Hematopoietic multipotent progenitor cell (in vitro differentiated cells): Measurements from ENCODE around the gene E2F4. TPM values are rescaled to one million over a fixed set of nuclear protein-coding genes. Genes with fewer than 3 reads are reported as not detected.

ENCODE experiments used
- DNase-seq, 3 donors: peaks; one replicate each; pipeline ENCODE4 v3.0.0-alpha.2; 2011 to 2015; ENCODE audit warnings: low read depth in 2 of 3, low spot score in 2 of 3
- small RNA-seq: library from RNA; depleted of rRNA; stranded (forward); fragments of <200 nt; gene quantifications from one replicate; pipeline ENCODE3, GENCODE V24; 2012
- total RNA-seq: library from RNA; depleted of rRNA; stranded (reverse); fragments of >200 nt; gene quantifications from one replicate; pipeline ENCODE4 v1.2.3, GENCODE V29; 2012

E2F4 gene
- total RNA-seq, 1 donor, result 91.8 TPM

DNA sequence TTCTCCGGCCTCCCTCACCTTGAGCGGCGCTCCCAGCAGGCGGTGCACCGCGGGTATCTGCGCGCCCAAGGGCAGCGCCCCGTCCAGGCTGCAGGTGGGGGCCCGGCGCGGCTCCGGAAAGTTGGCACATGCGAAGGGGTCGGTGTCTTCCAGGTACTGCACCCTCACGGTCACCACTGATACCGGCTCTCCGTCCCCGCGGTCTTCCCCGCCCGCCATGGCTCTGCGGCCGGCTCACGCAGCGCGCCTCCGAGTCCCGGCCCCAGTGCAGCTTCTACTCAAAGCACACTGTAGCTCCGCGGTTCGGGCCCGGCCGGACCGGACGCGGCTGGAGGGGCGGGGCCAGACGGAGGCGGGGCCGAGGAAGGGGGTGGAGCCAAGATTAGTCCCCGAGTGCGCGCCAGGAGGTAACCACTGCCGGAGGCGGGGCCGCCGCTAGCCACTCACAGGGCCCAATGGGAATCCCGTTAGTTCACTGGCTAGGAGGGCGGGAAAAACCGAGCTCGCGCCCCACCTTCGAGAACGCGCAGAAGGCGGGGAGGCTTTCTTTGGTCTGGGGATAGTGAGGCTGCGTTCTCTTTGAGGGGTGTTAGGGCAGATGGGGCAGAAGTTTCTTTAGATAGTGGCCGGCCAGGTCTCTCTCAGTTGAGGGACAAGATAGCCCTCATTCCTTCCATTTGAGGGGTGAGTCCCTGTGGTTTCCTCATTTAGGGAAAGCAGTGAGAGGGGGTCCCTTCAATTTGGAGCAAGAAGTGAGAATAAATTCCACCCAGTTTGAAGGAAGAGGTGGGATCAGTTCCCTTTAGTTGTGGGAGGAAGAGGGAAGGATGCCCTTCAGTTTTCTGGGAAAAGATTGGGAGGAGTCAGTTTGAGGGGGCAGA lies 55.5 kb downstream of the E2F4 start, which contains the start of gene FHOD1:
FHOD1 (minus strand) TSS at position 290 of the 881 bp plus-strand sequence; CDS start at position 219, 71 bp downstream.
- peak; percentile 70 to 95 (median 90) for DNase-seq

DNA sequence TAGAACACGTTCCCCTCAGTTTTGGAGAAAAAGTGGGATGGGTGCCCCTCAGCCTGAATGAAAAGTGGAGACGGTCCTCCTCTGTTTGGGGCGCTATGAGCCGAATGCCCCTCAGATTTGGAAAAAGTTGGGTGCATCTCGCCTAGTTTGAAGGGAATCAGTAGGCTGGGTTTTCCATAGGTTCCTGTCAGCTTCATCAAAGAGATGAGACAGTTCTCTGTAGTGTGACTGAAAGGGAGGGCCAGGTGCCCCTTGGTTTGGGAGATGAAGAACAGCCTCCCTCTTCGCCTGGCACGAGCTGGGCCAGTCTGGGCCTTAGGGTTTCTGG lies 56.1 kb downstream of the E2F4 start:
- no peak for DNase-seq

Small RNAs within 50 kb of the gene (small RNA-seq; reads per million reads assigned to genes)
- 16.2 reads per million, percentile 94 among the genes with 10 or more reads in this experiment for gene MIR328

Other genes with a start within 250 kb of the E2F4 start
- gene CES3, start 230.9 kb upstream of the E2F4 start, total RNA-seq, result 4.6 TPM
- 8.1 TPM for gene CES4A, start 203.6 kb upstream of the E2F4 start, total RNA-seq
- 55.7 TPM for gene CBFB, start 163.0 kb upstream of the E2F4 start, total RNA-seq
- 21.0 TPM for gene PHAF1, start 82.2 kb upstream of the E2F4 start, total RNA-seq
- 9.2 TPM for gene B3GNT9, start 41.2 kb upstream of the E2F4 start, total RNA-seq
- gene TRADD, start 32.2 kb upstream of the E2F4 start, total RNA-seq, result 29.6 TPM
- 14.8 TPM for gene FBXL8, start 32.2 kb upstream of the E2F4 start, total RNA-seq
- 1.3 TPM for gene HSF4, start 27.4 kb upstream of the E2F4 start, total RNA-seq
- 0.54 TPM for gene NOL3, start 21.6 kb upstream of the E2F4 start, total RNA-seq
- gene MATCAP1, start 8.2 kb upstream of the E2F4 start, total RNA-seq, result 12.9 TPM
- gene EXOC3L1, start 2.0 kb upstream of the E2F4 start, total RNA-seq, result under 0.01 TPM
- 1.6 TPM for gene ELMO3, start 7.0 kb downstream of the E2F4 start, total RNA-seq
- gene TMEM208, start 35.0 kb downstream of the E2F4 start, total RNA-seq, result 27.5 TPM
- 45.8 TPM for gene FHOD1, start 55.3 kb downstream of the E2F4 start, total RNA-seq
- 0.54 TPM for gene SLC9A5, start 56.8 kb downstream of the E2F4 start, total RNA-seq
- gene PLEKHG4, start 87.4 kb downstream of the E2F4 start, total RNA-seq, result 23.4 TPM
- gene KCTD19, start 134.6 kb downstream of the E2F4 start, total RNA-seq, result 0.54 TPM
- 0.27 TPM for gene LRRC36, start 134.7 kb downstream of the E2F4 start, total RNA-seq
- 5.1 TPM for gene TPPP3, start 201.3 kb downstream of the E2F4 start, total RNA-seq
- 6.7 TPM for gene ZDHHC1, start 224.3 kb downstream of the E2F4 start, total RNA-seq
- gene HSD11B2, start 239.0 kb downstream of the E2F4 start, total RNA-seq, result 0.27 TPM